HepG2 (cell line): ENCODE measurements around the gene GUCY2D. TPM values are rescaled to one million over a fixed set of nuclear protein-coding genes. Genes with fewer than 3 reads are reported as not detected.

Source experiments
- ATF7 ChIP-seq, 2 experiments: fragments of 450-650 bp in 1 of 2; sonication (generic) in 1 of 2; formaldehyde crosslinking in 1 of 2; IDR thresholded peaks; 2 replicates each; pipeline versions ENCODE4 v1.4.0 to v1.6.1; 2016 to 2020; ENCODE audit warnings: antibody characterized with exemption in 1 of 2, mild to moderate bottlenecking in 1 of 2, missing genetic modification reagents in 1 of 2
- CBX5 ChIP-seq: sonication (generic); formaldehyde crosslinking; IDR thresholded peaks from 2 replicates; pipeline ENCODE4 v1.4.0; 2020; ENCODE audit warnings: missing genetic modification reagents, borderline replicate concordance
- CTCF ChIP-seq: sonication (generic); formaldehyde crosslinking; IDR thresholded peaks from 2 replicates; pipeline ENCODE4 v1.5.0; 2020; ENCODE audit warnings: mild to moderate bottlenecking, missing genetic modification reagents, moderate library complexity
- FOXA3 ChIP-seq: IDR thresholded peaks from 2 replicates; pipeline ENCODE4 v1.6.1; 2016; ENCODE audit warnings: missing genetic modification reagents, missing compliant biosample characterization
- GATAD2A ChIP-seq: IDR thresholded peaks from 2 replicates; pipeline ENCODE4 v1.6.1; 2016
- GZF1 ChIP-seq: sonication (generic); formaldehyde crosslinking; IDR thresholded peaks from 2 replicates; pipeline ENCODE4 v1.5.1; 2020; ENCODE audit warnings: mild to moderate bottlenecking, missing genetic modification reagents
- JDP2 ChIP-seq: sonication (generic); formaldehyde crosslinking; IDR thresholded peaks from 2 replicates; pipeline ENCODE4 v1.8.1; 2022; ENCODE audit warnings: missing genetic modification reagents, borderline replicate concordance
- KLF16 ChIP-seq, 2 experiments: sonication (generic) in 1 of 2; formaldehyde crosslinking in 1 of 2; IDR thresholded peaks; 2 replicates each; pipeline versions ENCODE4 v1.6.1 to v1.8.0; 2016 to 2023; ENCODE audit warnings: missing genetic modification reagents in 2 of 2, missing compliant biosample characterization in 1 of 2
- NFKB2 ChIP-seq: sonication (generic); formaldehyde crosslinking; IDR thresholded peaks from 2 replicates; pipeline ENCODE4 v1.4.0; 2020; ENCODE audit warnings: missing genetic modification reagents, borderline replicate concordance
- RARA ChIP-seq: IDR thresholded peaks from 2 replicates; pipeline ENCODE4 v1.6.1; 2016; ENCODE audit warnings: missing genetic modification reagents, missing compliant biosample characterization
- RFXANK ChIP-seq: IDR thresholded peaks from 2 replicates; pipeline ENCODE4 v1.6.1; 2016
- SNAPC4 ChIP-seq: sonication (generic); formaldehyde crosslinking; IDR thresholded peaks from 2 replicates; pipeline ENCODE4 v1.4.0; 2020; ENCODE audit warnings: mild to moderate bottlenecking, missing genetic modification reagents
- ZBTB42 ChIP-seq: sonication (generic); formaldehyde crosslinking; IDR thresholded peaks from 2 replicates; pipeline ENCODE4 v1.5.0; 2020; ENCODE audit warnings: mild to moderate bottlenecking, missing genetic modification reagents
- ZBTB43 ChIP-seq: sonication (generic); formaldehyde crosslinking; conservative IDR thresholded peaks from 2 replicates; pipeline ENCODE4 v1.4.0; 2020; ENCODE audit warnings: missing genetic modification reagents
- ZKSCAN5 ChIP-seq: sonication (generic); formaldehyde crosslinking; IDR thresholded peaks from 2 replicates; pipeline ENCODE4 v1.5.1; 2020; ENCODE audit warnings: mild to moderate bottlenecking, missing genetic modification reagents
- ZMYM4 ChIP-seq: sonication (generic); formaldehyde crosslinking; IDR thresholded peaks from 2 replicates; pipeline ENCODE4 v1.8.1; 2023; ENCODE audit warnings: mild to moderate bottlenecking, missing genetic modification reagents
- ZNF124 ChIP-seq: sonication (generic); formaldehyde crosslinking; IDR thresholded peaks from 2 replicates; pipeline ENCODE4 v1.4.0; 2020; ENCODE audit warnings: missing genetic modification reagents
- ZNF143 ChIP-seq: sonication (generic); formaldehyde crosslinking; IDR thresholded peaks from 2 replicates; pipeline ENCODE4 v1.4.0; 2020; ENCODE audit warnings: missing genetic modification reagents
- ZNF496 ChIP-seq: sonication (generic); formaldehyde crosslinking; IDR thresholded peaks from 2 replicates; pipeline ENCODE4 v1.8.1; 2023; ENCODE audit warnings: mild to moderate bottlenecking, moderate library complexity, missing genetic modification reagents; ENCODE audit not compliant: insufficient replicate concordance
- ZNF563 ChIP-seq: sonication (generic); formaldehyde crosslinking; IDR thresholded peaks from 2 replicates; pipeline ENCODE4 v1.8.0; 2022; ENCODE audit warnings: mild to moderate bottlenecking, moderate library complexity, missing genetic modification reagents
- ZNF589 ChIP-seq: sonication (generic); formaldehyde crosslinking; conservative IDR thresholded peaks from 2 replicates; pipeline ENCODE4 v1.8.0; 2022; ENCODE audit warnings: mild to moderate bottlenecking, moderate library complexity, missing genetic modification reagents
- ZNF597 ChIP-seq: sonication (generic); formaldehyde crosslinking; IDR thresholded peaks from 2 replicates; pipeline ENCODE4 v1.5.0; 2020; ENCODE audit warnings: missing genetic modification reagents
- ZNF644 ChIP-seq: IDR thresholded peaks from 2 replicates; pipeline ENCODE4 v1.6.1; 2016; ENCODE audit warnings: low read depth
- ZSCAN20 ChIP-seq: sonication (generic); formaldehyde crosslinking; IDR thresholded peaks from 2 replicates; pipeline ENCODE4 v1.4.0; 2020; ENCODE audit warnings: missing genetic modification reagents, mild to moderate bottlenecking, borderline replicate concordance
- polyA plus RNA-seq, 8 experiments: library from polyadenylated mRNA; depleted of rRNA in 3 of 8; stranded (reverse) in 7 of 8; unstranded in 1 of 8; fragments of >200 nt; fragmentation: Illumina TruSeq in 4 of 8; extraction: Trizol in 4 of 8; gene quantifications; 2 replicates each; pipeline versions ENCODE4 v1.2.1 to v1.2.3, GENCODE V29; 2011 to 2016; ENCODE audit warnings: low read depth in 4 of 8, missing spikeins in 1 of 8, mixed read lengths in 1 of 8; ENCODE audit not compliant: insufficient read depth in 1 of 8
- total RNA-seq, 5 experiments: library from RNA; depleted of rRNA; stranded (reverse); fragments of >200 nt; fragmentation: Illumina TruSeq; extraction: Trizol; gene quantifications; 2 replicates each; pipeline ENCODE4 v1.2.3, GENCODE V29; 2016; ENCODE audit warnings: low read depth in 1 of 5

Gene GUCY2D
- total and polyA plus RNA-seq, 2 of the 13 experiments (the other 11 are each of a cell fraction or from before 2014, with no cell fraction given) = not detected

GRCh38 chr17:8031950-8032349, 29.5 kb downstream of the GUCY2D start (continued):
- TF ChIP-seq SNAPC4 (CRISPR knock-in tag) = no peak
- TF ChIP-seq ATF7 (IDR thresholded peaks at IDR 0.05) = peak; percentile 33; the same call in 1 of the 2 replicates
- no peak for TF ChIP-seq ATF7 (CRISPR knock-in tag; IDR thresholded peaks at IDR 0.05)
- TF ChIP-seq FOXA3 (CRISPR knock-in tag) = peak; percentile 64; the same call in 1 of the 2 replicates
- no peak for TF ChIP-seq ZBTB43 (CRISPR knock-in tag)
- no peak for TF ChIP-seq ZKSCAN5 (CRISPR knock-in tag)
- TF ChIP-seq ZNF589 (CRISPR knock-in tag) = no peak
- no peak for TF ChIP-seq ZNF143 (CRISPR knock-in tag)
- TF ChIP-seq ZNF563 (CRISPR knock-in tag) = no peak
- TF ChIP-seq NFKB2 (CRISPR knock-in tag) = no peak
- TF ChIP-seq KLF16 (CRISPR knock-in tag; IDR thresholded peaks at IDR 0.05) = no peak
- no peak for TF ChIP-seq ZSCAN20 (CRISPR knock-in tag)
- TF ChIP-seq ZNF597 (CRISPR knock-in tag) = no peak
- TF ChIP-seq ZNF124 (CRISPR knock-in tag) = no peak
- TF ChIP-seq GZF1 (CRISPR knock-in tag) = no peak
- TF ChIP-seq JDP2 = no peak
- TF ChIP-seq RFXANK (CRISPR knock-in tag) = no peak
- TF ChIP-seq CTCF (CRISPR knock-in tag) = no peak
- TF ChIP-seq ZMYM4 (CRISPR knock-in tag) = no peak
- no peak for TF ChIP-seq ZNF496
- TF ChIP-seq GATAD2A (CRISPR knock-in tag) = 0 out of 2 replicates have a peak, but pooled peaks have one; percentile 18
- no peak for TF ChIP-seq ZNF644
- peak; percentile 67; the same call in 1 of the 2 replicates for TF ChIP-seq RARA
- TF ChIP-seq CBX5 = no peak
- no peak for TF ChIP-seq ZBTB42 (CRISPR knock-in tag)
